OCI-LY7 (cell line): ENCODE measurements around the gene ESD. TPM values are rescaled to one million over a fixed set of nuclear protein-coding genes. Genes with fewer than 3 reads are reported as not detected.

Experiments used
- BruUV-seq: library from RNA; stranded (reverse); fragments of 400-500 nt; replicated peaks from 2 replicates; lab custom pipeline; 2021; lab: Mats Ljungman, UMichigan
- CTCF ChIA-PET: fragments of 300-600 bp; sonication (Branson Sonifier 250); formaldehyde crosslinking; loops from one replicate; lab custom pipeline; 2022; ENCODE audit warnings: antibody characterized with exemption; ENCODE audit not compliant: unreplicated experiment; lab: Charles Lee
- POLR2A ChIA-PET: fragments of 300-600 bp; sonication (Branson Sonifier 250); formaldehyde crosslinking; loops from one replicate; lab custom pipeline; 2022; ENCODE audit warnings: antibody characterized with exemption; lab: Charles Lee
- DNase-seq: peaks from one replicate; pipeline ENCODE4 v3.0.0-alpha.2; 2015; ENCODE audit warnings: low spot score
- H2AFZ ChIP-seq: fragments of 200-600 bp; sonication (generic), shearing (Covaris generic); 2 replicates; pipeline ENCODE4 v1.6.1; 2014; ENCODE audit warnings: mild to moderate bottlenecking, antibody characterized with exemption, low read length, moderate library complexity
- H3K27ac ChIP-seq: fragments of 200-600 bp; sonication (generic); 2 replicates; pipeline ENCODE4 v1.5.1; 2014; ENCODE audit warnings: mixed run types, low read depth, mild to moderate bottlenecking, moderate library complexity, low read length, inconsistent platforms; ENCODE audit not compliant: poor library complexity, severe bottlenecking
- H3K36me3 ChIP-seq: fragments of 200-600 bp; sonication (generic); 2 replicates; pipeline ENCODE4 v1.6.1; 2014; ENCODE audit warnings: mild to moderate bottlenecking, antibody characterized with exemption, low read length, moderate library complexity, mixed read lengths; ENCODE audit not compliant: insufficient read depth
- H3K4me1 ChIP-seq: fragments of 200-600 bp; sonication (generic); 2 replicates; pipeline ENCODE4 v1.5.1; 2014; ENCODE audit warnings: mild to moderate bottlenecking, low read length; ENCODE audit not compliant: insufficient read depth, poor library complexity, severe bottlenecking
- H3K4me2 ChIP-seq: fragments of 200-600 bp; sonication (generic); 2 replicates; pipeline ENCODE4 v1.6.1; 2014; ENCODE audit warnings: mild to moderate bottlenecking, low read length
- H3K4me3 ChIP-seq: fragments of 200-600 bp; sonication (generic); 2 replicates; pipeline ENCODE4 v1.5.1; 2014; ENCODE audit warnings: mild to moderate bottlenecking, low read depth, low read length; ENCODE audit not compliant: poor library complexity, severe bottlenecking
- H3K79me2 ChIP-seq: fragments of 200-600 bp; sonication (generic); 2 replicates; pipeline ENCODE4 v1.6.1; 2016; ENCODE audit warnings: low read depth, mild to moderate bottlenecking, low read length, moderate library complexity, mixed read lengths; ENCODE audit not compliant: insufficient read depth
- H3K9me2 ChIP-seq: fragments of 200-600 bp; sonication (generic); 2 replicates; pipeline ENCODE4 v1.6.1; 2016; ENCODE audit warnings: mild to moderate bottlenecking, low read length, mixed read lengths; ENCODE audit not compliant: insufficient read depth
- H3K9me3 ChIP-seq: fragments of 200-600 bp; sonication (generic); 2 replicates; pipeline ENCODE4 v1.6.1; 2014; ENCODE audit warnings: mild to moderate bottlenecking, mixed run types, low read length, mixed read lengths
- H4K20me1 ChIP-seq: fragments of 200-600 bp; sonication (generic); 2 replicates; pipeline ENCODE4 v1.6.1; 2014; ENCODE audit warnings: mild to moderate bottlenecking, antibody characterized with exemption, low read length, moderate library complexity, mixed read lengths; ENCODE audit not compliant: insufficient read depth
- CTCF ChIP-seq: fragments of 200-600 bp; sonication (generic); conservative IDR thresholded peaks from 2 replicates; pipeline ENCODE4 v1.5.1; 2014; ENCODE audit warnings: mild to moderate bottlenecking, antibody characterized with exemption, low read length, moderate library complexity, mixed read lengths
- EZH2phosphoT487 ChIP-seq: fragments of 200-600 bp; sonication (generic); IDR thresholded peaks from 2 replicates; pipeline ENCODE4 v1.6.1; 2018; ENCODE audit warnings: low read depth, borderline replicate concordance, mild to moderate bottlenecking, mixed run types, antibody characterized with exemption, low read length, moderate library complexity, mixed read lengths
- intact Hi-C: fragments of 100-400 bp; cut with micrococcal nuclease; formaldehyde crosslinking; loops from one replicate; pipeline ENCODE4 v1.10.0; 2022; ENCODE audit not compliant: unreplicated experiment
- total RNA-seq, 2 experiments: library from RNA; depleted of rRNA in 1 of 2; stranded (reverse); fragments of >200 nt in 1 of 2; shearing (Covaris generic) in 1 of 2; gene quantifications; 2 replicates each; pipeline ENCODE4 v1.2.3, GENCODE V29; 2014 to 2022

ESD gene
- total RNA-seq, 2 experiments from 2014 or later: 41.6 to 48.0 TPM

- peak; percentile 65 for DNase-seq
- Histone ChIP-seq H4K20me1 (no peaks in the 10 kb centered on the region), H3K4me3 (no peak overlapping the region), H3K4me1 (peaks cover 17% of the 10 kb centered on the region), H3K4me2 (peak overlapping the region; percentile 50), H3K79me2 (no peaks in the 10 kb centered on the region), H3K9me3 (no peaks in the 10 kb centered on the region), H3K36me3 (peaks cover 57% of the 10 kb centered on the region), H3K27ac (peak overlapping the region; percentile 57), H3K9me2 (no peaks in the 10 kb centered on the region), H2AFZ (no peak overlapping the region; the same call in 1 of the 2 replicates)
- BruUV-seq: no TSS peak
- CTCF ChIA-PET: interaction anchor here (1.1 kb wide), 1 partner anchor 200 kb away, joined by 3 read pairs; no protein-coding TSS in a partner anchor
- TF ChIP-seq CTCF (no peak), EZH2phosphoT487 (no peak)
- intact Hi-C loops: no loop called here
- POLR2A ChIA-PET: interaction anchor here (0.6 to 1.6 kb wide), 6 partner anchors 9 to 693 kb away, joined by 3 to 5 read pairs (median 3); no protein-coding TSS in a partner anchor
Measured at GRCh38 chr13:46751811-46752635, 44.9 kb downstream of the ESD start.

GRCh38 chr13:46749951-46750350 lies 47.0 kb downstream of the ESD start:
- intact Hi-C loops: no loop called here
- no TSS peak for BruUV-seq
- no peak overlapping the region for H3K4me2 ChIP-seq
- peaks cover 78% of the 10 kb centered on the region for H3K36me3 ChIP-seq
- H3K79me2 ChIP-seq: no peaks in the 10 kb centered on the region
- H3K4me3 ChIP-seq: no peak overlapping the region
- DNase-seq: no peak
- ChIA-PET CTCF (no interaction called here), POLR2A (interaction anchor here (0.6 kb wide), 1 partner anchor 903 kb away, joined by 3 read pairs; no protein-coding TSS in a partner anchor)
- H3K9me2 ChIP-seq: no peaks in the 10 kb centered on the region
- no peaks in the 10 kb centered on the region for H3K9me3 ChIP-seq
- H4K20me1 ChIP-seq: no peaks in the 10 kb centered on the region
- TF ChIP-seq EZH2phosphoT487 (no peak), CTCF (no peak)
- peaks cover 17% of the 10 kb centered on the region for H3K4me1 ChIP-seq
- H2AFZ ChIP-seq: no peak overlapping the region
- H3K27ac ChIP-seq: no peak overlapping the region

- peaks cover 88% of the 10 kb centered on the region for H3K36me3 ChIP-seq
- no peaks in the 10 kb centered on the region for H4K20me1 ChIP-seq
- CTCF ChIA-PET: no interaction called here
- peaks cover 17% of the 10 kb centered on the region for H3K4me1 ChIP-seq
- TF ChIP-seq EZH2phosphoT487: no peak
- no peak for TF ChIP-seq CTCF
- no peak overlapping the region for H2AFZ ChIP-seq
- no peaks in the 10 kb centered on the region for H3K79me2 ChIP-seq
- no peak for DNase-seq
- no TSS peak for BruUV-seq
- intact Hi-C loops: no loop called here
- H3K4me2 ChIP-seq: no peak overlapping the region
- H3K9me2 ChIP-seq: no peaks in the 10 kb centered on the region
- no peak overlapping the region for H3K4me3 ChIP-seq
- no peak overlapping the region for H3K27ac ChIP-seq
- 0 out of 2 replicates have a peak, but pooled peaks cover 6% of the 10 kb centered on the region for H3K9me3 ChIP-seq
- POLR2A ChIA-PET: no interaction called here
Measured at GRCh38 chr13:46748300-46748699, 48.7 kb downstream of the ESD start.
